Measurements from ENCODE around the gene ZNF155.
"Not testable (repeated sequence)": the region's sequence is repeated elsewhere in the genome, so short reads cannot be mapped to it uniquely, and the experiment has no call there.

Gene ZNF155

DNA sequence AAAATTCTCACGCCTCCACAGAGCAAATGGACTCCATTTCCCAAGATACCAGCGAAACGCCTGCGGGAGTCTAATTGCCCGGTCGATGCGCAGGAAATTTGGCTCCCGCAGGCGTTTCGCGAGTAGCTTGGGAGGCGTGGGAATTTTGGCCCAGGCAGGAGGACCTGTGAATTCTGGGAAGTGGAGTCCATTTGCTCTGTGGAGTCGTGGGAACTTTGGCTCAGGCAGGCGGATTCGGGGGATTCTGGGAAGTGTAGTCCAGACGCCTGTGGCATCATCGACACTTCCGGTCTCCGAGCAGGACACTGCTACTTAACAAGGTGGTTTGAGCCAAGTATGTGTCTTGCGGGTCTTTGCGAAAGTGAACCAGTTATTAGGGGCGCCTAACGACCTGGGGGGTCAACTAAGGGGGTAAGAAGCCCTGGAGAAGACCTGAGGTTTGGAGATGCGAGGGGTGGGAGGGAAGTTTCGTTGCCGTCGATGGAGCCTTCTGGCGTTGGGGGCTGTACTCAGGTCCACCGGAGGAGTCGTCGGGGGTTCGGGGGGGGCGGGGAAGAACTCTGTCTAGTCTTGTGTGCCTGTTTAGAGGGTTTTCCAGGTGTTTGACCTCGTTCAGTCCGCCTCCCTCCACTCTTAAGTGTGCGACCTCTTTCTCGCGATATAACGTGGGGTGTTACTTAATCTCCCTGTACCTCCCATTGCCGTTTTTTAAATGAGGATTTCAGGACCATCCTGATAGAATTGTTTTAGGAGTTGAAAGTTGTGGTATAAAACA, at the start of gene ZNF155:
ZNF155 (plus strand) TSS at position 277 of the 775 bp plus-strand sequence. CDS start 4,356 bp downstream, outside the sequence.
- peak; percentile 89 to 98 (median 97) for DNase-seq

DNA sequence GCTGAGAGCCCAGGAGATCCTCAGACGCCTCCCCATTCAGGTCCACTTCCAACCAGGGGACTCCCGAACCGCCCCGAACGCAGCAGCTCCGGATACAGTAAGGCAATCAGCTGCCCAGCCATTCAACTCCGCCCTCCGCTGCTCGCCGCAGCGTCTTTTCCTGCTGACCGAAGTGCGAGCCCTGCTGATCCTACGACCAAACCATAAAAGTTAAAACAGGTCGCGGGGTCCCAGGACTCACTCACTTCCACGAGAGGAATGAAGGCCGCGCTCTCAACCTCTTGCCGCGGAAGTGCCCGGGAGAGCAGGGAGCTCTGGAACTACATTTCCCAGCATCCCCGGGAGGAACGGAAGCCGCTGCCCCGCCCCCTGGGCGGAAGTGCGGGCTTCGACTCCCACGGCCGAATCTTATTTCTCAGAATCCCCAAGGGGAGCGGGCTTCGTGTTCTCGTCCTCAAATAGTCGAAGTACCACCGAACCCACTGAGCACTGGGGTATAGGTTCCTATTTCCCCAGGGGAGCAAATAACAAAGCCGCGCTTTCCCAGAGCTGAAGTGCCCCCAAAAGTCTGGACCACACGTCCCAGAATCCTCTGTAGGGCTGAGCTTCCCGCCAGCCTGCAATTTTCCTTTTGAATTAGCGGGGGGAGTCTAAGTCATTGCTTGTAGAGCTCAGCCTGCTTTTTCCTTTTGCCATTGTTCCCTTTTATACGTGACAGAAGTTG, 48.8 kb upstream of the ZNF155 start, which contains the start of gene ZNF45:
ZNF45 (minus strand) TSS at position 298 of the 724 bp plus-strand sequence. CDS start 13,097 bp downstream, outside the sequence.
- DNase-seq: peak; percentile 87 to 95 (median 93)

DNA sequence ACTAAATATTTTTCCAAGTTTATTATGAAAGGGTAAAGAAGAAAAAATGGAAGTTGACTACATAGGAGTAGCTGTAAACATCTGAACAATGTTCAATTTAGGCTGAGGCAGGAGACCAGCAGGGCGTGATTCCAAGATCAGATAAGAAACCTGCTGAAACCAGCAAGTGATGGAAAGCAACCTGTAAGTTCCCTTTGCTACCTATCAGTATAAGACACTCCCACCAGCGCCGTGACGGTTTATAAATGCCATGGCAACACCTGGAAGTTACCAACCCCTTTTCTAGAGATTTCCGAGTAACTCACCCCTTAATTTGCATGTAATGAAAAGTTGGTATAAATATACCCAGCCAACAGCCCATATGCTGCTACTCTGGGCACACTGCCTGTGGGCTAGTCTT, 47.8 kb upstream of the ZNF155 start:
- no peak for DNase-seq

DNA sequence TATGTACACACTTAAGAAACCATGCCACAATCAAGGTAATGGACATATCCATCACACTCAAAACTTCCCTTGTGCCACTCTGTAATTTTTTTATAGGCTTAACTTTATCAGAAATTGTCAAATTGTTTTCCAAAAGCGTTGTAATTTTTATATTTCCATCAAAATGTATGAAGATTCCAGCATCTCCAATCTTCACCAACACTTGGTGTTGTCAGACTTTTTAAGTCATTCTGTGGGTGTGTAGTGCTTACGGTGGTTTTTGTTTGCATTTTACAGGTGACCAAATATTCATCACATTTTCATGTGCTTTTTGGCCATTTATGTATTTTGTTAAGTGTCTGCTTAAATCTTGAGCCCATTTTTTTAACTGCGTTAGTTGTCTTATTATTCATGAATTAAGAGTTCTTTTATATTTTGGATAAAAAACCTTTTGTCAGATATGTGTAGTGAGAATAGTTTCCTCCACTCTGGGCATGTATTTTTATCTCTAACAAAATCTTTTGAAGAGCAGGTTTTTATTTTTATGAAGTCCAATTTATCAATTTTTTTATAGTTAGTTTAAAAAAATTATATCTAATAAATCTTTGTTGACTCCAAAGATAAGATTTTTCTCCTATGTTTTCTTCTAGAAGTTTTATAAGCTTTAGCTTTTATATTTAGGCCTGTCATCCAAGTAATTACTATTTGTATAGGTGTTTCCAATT, 44.3 kb upstream of the ZNF155 start:
- no peak for DNase-seq

DNA sequence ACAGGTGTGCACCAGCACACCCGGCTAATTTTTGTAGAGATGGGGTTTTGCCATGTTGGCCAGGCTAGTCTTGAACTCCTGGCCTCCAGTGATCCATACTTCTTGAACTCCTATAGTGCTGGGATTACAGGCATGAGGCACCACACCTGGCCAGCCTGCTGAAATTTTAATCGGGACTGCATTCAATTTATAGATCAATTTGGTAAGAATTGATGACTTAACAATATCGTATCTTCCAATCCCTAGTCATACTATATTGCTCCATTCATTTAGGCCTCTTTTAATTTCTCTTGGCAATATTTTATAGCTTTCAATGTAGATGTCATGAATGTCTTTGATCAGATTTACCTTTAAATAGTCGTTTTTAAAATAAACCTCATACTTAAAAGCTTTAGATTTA, 43.3 kb upstream of the ZNF155 start:
- no peak for DNase-seq

DNA sequence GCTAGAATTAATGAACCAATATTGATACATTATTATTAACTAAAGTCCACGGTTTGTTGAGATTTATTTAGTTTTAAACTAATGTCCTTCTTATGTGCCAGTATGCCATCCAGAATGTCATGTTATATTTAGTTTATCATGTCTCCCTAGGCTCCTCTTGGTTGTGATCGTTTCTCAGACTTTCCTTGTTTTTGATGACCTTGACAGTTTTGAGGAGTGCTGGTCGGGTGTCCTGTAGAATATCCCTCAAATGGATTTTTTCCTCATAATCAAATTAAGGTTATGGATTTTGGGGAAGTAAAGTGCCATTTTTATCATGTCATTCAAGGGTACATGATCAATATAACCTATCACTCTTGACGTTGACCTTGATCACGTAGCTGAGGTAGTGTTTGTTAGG, 42.8 kb upstream of the ZNF155 start:
- no peak for DNase-seq

DNA sequence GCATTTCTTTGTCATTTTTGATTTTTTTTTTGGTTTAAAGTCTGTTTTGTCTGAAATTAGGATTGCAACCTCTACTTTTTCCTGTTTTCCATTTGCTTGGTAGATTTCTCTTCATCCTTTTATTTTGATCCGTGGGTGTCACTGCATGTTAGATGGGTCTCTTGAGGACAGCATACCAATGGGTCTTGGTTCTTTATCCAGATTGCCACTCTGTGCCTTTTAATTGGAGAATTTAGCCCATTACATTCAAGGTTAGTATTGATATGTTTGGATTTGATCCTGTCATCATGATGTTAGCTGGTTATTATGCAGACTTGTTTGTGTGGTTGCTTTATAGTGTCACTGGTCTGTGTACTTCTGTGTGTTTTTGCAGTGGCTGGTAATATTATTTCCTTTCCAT, 36.6 kb upstream of the ZNF155 start:
- not testable (repeated sequence) for DNase-seq

DNA sequence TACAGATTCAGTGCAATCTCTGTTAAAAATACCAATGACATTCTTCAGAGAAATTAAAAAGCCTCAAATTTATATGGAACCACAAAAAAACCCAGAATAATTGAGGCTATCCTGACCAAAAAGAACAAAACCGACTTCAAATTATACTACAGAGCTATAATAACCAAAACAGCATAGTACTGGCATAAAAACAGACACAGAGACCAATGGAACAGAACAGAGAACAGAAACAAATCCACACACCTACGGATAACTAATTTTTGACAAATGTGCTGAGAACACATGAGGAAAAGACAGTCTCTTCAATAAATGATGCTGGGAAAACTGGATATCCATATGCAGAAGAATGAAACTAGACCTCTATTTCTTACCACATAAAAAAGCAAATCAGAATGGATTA, 34.2 kb upstream of the ZNF155 start:
- not testable (repeated sequence) for DNase-seq

DNA sequence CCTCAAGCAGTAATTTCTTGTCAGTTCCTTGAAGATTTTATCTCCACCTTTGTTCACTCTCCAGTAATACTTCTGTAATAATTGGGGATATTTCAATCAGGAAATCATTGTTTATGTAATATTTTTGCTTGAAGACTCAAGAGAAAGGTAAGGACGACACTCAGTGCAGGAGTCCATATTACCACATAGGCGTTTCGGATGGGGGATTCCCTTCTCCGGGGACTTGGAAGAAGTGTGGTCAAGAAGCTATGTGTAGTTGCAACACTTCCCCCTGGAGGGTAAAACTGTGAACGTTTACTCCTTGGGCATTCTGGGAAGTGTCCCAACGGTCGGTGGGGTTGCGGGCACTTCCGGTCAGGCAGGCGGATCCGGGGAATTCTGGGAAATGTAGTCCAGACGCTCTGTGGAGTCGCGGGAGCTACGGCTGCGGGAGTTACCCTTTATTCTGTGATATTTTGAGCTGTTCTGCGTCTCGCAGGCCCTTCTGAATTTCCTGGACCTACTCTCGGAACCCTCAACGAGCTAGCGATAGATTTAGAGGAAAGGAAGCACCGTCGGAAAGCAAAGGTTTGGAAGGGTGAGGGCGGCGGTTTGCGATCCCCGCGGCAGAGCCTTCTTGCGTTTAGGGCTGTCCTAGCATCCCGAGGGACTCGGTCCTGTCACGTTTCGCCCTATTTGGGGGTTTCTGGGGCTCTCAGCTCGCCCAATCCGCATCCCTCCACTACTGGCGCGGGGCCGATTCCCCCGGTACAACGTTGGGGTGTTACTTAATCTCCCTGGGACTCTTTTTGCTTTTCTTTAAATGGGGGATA, 32.9 kb upstream of the ZNF155 start, which contains the start of gene ZNF221:
ZNF221 (plus strand) TSS at position 395 of the 812 bp plus-strand sequence. CDS start 11,499 bp downstream, outside the sequence.
- DNase-seq: peak; percentile 82 to 92 (median 86)

DNA sequence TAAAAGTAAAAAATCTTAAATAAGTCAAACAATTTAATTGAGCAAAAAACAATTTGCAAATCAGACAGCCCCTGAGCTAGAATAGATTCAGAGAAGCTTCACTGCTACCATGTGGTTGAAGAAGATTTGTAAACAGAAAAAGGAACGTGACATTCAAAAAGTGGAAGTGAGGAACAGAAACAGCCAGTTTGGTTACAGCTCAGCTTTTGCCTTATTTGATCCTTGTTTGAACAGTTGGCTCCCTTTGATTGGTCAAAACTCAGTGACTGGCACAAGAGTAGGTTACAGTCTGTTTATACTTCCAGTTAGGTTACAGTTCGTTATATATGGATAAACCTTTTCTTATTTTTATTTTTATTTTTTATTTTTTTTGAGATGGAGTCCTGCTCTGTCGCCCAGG, 27.2 kb upstream of the ZNF155 start:
- DNase-seq: no peak

DNA sequence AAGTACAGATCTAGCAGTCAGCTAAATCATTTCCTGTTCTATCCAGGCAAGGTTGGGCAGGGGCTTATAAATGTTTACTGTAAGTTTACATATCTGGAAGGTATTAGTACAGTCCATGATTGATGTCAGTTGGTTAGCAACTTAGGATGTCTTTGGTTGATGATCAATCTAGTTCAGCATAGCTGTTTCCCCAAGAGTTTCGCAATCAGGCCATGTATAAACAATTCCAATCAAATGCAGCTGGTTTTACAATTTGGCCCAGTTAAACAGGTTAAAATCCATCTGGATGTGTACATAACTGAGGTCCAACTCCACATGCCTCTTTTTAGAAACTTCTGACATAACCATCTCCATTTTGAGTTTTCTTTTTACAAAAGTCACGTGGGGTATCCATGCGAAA, 26.1 kb upstream of the ZNF155 start:
- DNase-seq: no peak

DNA sequence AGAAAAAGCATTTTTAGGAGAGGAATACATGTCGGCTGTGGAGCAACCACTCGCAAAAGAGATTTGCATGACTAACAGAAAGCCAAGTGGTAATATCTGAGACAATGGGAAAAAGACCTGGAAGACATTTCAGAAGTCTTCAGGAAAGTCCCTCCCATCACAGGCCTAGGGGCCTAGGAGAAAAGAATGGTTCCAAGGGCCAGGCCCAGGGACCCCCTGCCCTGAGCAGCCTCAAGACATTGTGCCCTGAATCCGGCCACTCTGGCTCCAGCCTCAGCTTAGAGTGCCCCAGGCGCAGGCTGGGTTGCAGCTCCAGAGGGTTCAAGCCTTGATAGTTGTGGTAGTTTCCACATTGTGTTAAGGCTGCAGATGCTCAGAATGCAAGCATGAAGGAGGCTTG, 23.6 kb upstream of the ZNF155 start:
- DNase-seq: no peak

DNA sequence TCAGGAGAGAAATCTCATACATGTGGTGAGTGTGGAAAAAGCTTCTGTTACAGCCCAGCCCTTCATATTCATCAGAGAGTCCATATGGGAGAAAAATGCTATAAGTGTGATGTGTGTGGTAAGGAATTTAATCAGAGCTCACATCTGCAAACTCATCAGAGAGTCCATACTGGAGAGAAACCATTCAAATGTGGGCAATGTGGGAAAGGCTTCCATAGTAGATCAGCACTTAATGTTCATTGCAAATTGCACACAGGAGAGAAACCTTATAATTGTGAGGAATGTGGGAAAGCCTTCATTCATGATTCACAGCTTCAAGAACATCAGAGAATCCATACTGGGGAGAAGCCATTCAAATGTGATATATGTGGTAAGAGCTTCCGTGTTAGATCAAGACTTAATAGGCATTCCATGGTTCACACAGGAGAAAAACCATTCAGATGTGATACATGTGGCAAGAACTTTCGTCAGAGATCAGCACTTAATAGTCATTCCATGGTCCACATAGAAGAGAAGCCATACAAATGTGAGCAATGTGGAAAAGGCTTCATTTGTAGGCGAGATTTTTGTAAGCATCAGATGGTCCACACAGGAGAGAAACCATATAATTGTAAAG, 17.8 kb upstream of the ZNF155 start:
- DNase-seq: no peak

DNA sequence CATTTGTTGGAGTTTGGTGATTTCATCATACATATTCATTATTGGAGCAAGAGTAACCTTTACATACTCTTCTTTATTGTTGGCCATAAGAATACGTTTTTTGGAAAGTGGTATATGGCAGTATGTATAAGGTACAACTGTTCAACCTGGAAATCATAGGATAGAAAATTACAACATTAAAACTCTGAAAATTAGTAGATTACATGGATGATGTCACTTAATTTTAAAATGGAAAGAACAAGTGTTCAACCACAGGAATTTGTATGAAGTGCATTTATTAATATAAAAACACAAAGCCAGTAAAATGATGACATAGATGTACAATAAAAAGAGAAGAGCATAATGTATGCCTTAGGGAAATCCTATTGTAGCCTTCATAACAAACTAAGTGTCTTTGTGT, 7.3 kb upstream of the ZNF155 start:
- DNase-seq: no peak

DNA sequence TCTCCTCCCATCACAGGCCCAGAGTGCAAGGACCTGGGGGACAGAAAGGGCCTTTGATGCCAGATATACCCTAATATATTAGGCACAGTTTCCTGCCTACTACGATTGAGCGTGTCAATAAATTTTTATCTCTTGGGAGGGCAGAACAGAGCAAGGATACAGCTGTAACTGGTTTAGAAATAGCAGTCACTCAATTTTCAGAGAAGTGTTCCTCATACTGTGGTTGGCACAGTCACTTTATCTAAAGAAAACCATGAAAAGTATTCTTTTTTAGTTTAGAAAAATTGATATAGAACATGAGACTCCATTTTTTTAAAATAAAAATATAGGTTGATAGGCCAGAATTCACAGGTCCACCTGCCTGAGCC, 460 bp upstream of the ZNF155 start:
- no peak for DNase-seq

DNA sequence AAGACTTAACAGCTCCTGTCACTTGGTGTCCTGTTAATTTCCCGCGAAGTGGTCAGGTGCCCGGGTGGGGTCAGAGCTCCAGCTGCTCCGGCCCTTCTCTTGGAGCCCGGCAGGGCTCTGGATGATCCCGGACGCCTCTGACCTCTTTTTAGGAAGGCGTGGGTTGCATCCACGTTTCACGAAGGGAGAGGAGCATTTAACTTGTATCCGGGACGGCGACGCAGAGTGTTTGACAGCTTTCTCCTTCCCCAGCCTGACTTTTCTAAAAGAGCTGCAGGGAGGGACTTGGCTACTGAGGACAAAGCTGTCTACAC, 656 bp downstream of the ZNF155 start:
- DNase-seq: no peak

DNA sequence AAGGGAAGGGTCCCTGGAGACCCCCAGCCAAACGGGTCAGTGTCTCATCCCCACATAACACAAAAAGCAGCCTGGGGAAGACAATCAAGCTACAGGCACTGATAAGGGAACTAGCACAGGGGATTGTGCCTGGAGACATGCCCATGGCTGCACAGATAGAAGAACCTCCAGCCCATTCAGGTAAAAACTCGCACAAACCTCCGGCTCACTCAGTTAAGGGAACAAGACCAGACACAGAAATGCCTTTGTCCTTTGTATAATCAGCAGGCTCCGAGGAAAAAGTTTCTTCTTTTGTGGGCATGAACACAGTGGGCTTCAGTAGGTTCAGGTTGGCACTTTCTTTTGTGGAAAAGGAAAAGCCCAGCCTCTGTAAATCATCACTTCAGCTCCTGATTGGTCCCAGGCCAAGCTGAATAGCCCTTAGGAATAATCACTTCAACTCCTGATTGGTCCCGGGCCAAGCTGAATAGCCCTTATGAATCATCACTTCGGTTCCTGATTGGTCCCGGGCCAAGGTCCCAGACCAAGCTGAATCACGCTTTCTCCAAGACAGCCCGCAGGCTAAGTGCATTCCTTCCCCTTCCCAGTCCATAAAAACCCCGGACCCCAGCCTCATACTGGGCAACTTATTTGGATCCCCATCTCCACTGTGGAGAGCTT, 13.8 kb downstream of the ZNF155 start:
- no peak for DNase-seq

DNA sequence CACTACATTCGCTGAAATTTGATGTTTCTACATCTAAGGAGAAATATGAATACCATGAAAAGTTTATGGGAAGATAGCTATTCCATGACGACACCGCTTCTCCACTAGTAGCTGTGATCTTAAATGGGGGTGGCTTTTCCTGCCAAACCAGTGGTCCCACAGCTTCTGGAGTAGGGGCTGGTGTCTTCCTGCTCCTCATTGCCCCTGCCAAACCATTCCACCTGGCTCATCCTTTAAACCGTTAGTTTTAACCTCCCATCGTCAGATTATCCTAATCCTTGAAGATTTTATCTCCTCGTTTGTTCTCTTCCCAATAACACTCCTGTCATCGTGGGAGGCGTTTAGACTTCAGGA, 18.2 kb downstream of the ZNF155 start:
- DNase-seq: no peak

DNA sequence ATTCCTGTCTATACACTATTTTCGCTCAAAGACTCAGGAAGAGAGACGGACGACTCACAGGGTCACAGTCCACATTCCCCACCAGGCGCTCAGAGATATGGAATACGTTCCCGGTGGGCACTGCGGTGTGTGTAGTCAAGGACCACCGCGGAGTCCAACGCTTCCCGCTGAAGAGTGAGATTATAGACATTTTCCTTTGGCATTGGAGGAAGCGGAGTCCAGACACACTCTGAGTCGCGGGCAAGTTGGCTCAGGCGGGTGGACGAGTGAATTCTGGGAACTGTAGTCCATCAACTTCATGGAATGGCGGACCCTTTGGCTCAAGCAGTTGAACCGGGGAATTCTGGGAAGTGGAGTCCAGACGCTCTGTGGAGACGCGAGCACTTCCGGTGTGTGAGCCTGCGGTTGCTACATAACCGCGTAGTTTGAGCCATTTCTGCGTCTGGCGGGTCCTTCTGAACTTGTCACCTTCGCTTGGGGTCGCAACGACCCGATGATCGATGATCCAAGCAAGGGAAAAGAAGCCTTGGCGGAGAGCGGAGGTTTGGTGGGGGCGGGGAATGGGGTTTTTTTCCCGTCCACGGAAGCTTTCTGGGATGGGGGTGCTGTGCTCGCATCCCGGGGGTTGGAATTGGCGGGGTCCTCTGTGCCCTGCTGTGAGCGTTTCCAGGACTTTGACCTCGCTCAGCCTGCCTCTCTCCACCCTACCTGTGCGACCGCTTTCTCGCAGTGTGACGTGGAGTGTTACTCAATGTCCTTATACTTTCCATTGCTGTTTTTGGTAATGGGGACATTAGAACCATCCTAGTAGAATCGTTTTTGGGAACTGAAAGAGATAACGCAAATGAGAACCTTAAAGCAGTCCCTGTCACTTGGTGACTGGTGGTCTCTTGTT, 18.8 kb downstream of the ZNF155 start, which contains the start of gene ZNF230:
ZNF230 (plus strand) TSS at position 392 of the 895 bp plus-strand sequence. CDS start 4,122 bp downstream, outside the sequence.
- peak; percentile 87 to 98 (median 95) for DNase-seq

DNA sequence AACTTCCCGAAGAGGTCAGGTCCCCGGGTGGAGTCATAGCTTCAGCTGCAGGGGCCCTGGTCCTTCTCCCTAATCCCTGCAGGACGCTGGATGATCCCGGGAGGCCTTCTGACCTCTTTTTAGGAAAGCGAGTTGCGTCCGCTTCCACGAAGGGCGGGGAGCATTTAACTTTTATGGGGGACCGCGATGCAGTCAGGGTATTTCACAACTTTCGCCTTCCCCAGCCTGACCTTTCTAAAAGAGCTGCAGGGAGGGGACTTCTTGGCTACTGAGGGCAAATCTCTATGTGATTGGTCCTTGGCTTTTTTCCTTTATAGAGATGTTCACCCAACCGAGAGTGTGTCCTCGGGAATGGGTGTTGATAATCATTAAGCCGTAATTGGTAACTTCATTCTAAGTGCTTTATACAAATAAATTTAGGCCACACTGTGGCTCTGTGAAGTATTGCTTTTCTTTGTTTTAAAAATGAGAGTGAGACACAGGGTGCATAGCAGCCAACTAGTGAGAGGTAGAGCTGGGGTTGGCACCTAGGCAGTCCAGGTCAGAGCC, 19.5 kb downstream of the ZNF155 start:
- DNase-seq: peak in 2 of 3 experiments; percentile 32 to 37
